HG03159 (cell line): ENCODE measurements around the gene HACL1.

Source experiments
- ATAC-seq: cut with Tn5 transposase; IDR thresholded peaks from one replicate; pipeline ENCODE4 v1.9.1; 2021; ENCODE audit warnings: mild to moderate bottlenecking, moderate library complexity; ENCODE audit not compliant: unreplicated experiment

HACL1 gene

DNA sequence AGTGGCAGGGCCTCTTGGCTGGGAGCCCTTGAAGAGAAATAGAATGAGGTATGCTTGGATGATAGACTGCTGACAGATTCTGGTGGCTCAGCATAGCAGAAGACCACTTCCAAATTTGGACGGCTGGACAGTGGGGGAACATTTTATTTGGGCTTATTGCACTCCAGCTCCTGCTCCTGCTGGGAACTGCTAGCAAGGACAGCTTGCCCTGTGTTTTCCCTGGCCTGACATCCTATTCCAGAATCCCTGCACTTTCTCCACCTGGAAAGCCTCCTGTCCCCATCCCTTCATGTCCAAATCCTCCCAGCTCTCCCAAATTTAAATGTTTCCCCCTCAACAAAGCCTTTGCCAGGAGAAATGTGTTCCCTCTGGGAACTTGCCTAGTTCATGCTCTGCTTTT lies 70.0 kb downstream of the HACL1 start:
- no peak for ATAC-seq

DNA sequence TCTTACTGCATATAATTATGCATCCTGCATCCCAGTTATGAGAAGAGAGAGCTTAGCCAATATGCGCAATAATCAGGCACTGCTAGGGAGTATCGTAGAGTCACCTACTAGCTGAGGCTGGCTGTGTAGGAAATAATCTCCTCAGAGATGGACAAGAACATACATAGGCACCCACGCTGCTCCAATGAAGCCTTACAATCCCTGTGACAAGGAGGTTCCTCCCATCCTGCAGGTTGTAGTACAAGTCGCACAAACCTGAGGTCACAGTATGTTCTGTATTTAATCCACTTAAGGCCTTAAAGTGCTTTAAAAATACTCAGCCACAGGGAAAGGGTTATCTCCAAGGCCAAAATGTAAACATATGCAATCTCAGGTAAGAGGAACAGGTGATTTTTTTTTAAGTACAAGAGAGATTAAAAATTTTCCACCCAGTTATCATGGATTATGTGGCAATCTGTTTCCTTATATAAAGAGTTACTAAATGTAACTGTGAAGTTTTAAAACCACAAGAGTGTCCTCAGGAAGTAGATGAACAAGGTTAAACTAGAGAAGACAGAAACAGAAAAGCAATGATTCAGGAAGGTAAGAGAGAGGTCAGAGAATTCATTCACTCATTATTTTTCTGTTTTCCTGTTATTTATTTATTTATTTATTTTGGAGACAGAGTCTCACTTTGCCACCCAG lies 72.4 kb downstream of the HACL1 start:
- ATAC-seq: no peak

DNA sequence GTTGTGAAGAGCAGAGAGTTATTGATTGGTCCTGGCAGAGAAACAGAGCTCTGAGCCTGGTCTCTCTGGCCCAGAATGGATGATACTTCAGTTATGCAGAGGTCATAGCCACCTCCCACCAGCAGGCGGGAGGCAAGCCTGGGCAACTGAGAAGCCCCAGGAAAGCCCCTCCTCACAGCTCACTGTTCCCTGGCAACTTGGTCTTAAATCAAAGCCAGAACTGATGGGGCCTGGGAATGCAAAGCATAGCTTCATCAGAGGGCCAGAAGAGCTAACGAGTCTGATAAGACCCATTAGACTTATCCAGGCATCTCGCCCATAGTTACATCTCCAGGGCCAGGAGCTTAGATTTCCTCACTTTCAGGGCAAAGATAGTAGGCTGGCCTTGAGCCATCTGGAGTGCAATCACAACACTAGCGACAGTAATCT lies 74.3 kb downstream of the HACL1 start:
- no peak for ATAC-seq

DNA sequence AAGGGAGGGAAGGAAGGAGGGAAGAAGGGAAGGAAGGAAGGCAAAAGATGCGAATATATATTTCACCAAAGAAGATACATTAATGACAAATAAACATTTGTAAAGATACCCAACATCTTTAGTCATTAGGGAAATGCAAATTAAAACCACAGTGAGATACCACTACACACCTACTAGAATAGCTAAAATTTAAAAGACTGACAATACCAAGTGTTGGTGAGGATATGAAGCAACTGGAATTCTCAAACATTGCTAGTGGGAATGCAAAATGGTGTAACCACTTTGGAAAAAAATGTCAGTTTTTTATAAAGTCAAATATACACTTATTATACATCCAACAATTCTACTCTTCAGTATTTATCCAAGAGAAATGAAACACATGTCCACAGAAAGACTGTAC lies 75.6 kb downstream of the HACL1 start:
- no peak for ATAC-seq

DNA sequence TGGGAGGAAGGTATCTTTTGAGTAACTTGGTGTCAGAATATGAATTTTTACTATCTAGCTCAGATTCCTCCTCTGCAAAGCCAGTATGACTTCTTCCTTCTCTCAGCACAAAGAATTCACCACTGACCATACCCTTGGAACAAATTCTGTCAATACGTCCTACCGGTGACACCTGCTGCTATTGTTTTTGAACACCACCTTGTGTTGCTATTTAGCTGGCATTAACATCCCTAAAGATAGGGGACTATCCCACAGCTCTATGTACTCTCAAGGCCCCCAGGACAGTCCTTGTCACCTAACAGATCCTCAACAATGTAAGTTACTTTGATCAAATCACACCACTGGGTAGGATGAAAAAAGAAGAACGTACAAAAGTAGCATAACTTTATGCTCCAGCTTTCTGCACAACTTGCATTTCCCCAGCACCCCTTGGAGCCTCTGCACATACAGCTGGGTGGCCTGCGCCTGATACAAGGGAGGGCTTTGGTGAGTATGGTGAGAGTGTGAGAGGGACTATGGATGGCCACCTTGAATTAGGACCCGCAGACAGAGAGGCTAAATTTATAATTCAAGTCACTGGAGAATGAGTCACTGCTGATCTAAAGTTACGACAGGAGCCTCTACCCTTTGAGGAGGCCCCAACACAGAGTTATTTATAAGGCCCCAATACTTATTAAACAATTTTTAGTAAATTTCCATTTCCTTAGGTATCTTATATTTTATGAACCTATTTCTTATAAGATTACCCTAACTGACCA lies 77.5 kb downstream of the HACL1 start:
- ATAC-seq: no peak

DNA sequence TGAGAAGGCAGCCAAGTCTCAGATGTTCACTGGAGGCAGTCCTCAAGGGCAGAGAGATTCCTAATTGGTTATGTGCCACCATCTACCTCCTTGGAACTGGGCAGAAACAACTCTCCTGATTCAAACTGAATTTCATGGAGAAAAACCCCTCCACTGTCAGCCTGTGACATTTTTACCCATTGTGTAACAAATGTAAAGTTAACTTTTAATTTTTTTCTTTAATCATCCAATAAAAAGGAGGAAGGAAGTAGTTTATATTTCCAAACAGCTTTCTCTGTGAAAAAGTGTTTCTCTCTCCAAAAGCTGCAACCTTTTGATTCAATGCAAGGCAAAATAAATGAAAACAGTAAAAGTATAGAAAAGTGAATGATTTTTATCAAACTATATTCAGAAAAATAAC lies 79.4 kb downstream of the HACL1 start:
- no peak for ATAC-seq

DNA sequence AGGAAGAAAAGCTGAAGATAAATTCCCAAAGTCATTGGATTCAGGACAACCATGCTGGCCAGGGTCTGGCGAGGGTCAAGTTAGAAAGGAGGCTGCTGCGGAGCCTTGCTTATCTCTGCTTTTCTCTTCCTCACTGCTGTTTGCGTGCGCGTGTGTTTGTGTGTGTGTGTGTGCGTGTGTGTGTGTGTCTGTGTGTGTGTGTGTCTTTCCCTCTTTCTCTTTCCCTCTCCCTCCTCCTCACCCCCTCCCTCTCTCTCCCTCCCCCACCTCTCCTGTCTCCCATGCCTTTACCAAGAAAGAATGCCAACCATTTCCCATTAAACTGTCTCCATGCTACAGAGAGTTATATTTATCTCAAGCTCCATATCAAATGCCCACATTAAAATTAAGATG lies 79.8 kb downstream of the HACL1 start, which contains the start of gene COLQ:
Gene COLQ, minus strand, starts transcription at position 134 of the 393 bp plus-strand sequence. Its CDS starts 81 bp downstream, at position 53.
- no peak for ATAC-seq

DNA sequence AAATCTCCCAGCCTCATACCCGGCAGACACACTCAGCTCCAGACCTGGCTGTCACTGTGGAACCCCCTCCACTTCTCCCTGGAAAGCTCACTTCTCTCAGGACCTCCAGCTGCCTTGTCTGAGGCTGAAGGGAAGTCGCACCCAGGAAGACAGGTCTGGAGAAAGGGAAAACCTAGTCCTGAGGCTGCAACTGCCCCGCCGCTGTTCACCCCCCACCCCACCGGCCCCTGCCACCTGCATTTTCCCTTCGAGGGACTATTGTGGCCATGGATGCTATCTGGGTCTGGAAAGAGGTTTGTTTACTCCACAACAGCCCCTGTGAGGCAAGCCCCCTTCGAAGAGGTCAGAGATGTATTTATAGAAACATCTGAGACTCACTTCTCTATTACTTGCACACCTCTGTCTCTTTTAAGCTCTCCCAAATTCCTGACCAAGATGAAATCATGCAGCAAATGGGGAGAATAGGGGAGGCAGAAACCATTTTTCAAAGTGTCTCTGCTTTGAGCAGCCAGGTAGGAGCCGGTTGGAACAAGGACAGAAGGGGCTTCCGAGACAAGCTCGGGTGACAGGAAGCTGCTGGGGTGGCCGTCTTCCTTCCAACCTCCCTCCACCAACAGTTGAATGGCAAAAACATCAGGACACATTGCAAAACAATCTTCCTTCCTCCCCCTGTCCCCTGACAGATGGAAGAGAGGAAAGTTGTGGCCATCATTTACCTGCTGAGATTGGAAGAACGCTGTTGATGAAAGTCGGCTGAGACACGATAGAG lies 80.4 kb downstream of the HACL1 start:
- ATAC-seq: no peak

DNA sequence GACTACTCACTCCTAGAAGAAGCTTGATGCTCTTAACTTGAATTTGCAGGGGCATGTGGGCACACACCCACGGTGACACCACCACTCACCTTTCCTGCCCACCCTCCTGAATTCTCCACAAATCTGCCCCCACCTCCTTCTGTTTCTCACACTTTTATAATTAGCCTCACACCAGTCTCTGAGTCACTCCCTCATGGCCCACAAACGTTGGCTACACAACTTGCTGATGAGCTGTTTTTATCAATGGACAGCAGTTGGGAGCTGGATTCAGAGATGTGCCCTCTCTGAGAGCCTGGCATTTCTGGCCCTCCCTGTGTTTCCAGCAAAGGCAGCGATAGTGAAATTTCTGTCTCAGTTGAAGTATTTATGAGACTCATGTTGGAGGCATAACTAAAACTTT lies 81.2 kb downstream of the HACL1 start:
- no peak for ATAC-seq

DNA sequence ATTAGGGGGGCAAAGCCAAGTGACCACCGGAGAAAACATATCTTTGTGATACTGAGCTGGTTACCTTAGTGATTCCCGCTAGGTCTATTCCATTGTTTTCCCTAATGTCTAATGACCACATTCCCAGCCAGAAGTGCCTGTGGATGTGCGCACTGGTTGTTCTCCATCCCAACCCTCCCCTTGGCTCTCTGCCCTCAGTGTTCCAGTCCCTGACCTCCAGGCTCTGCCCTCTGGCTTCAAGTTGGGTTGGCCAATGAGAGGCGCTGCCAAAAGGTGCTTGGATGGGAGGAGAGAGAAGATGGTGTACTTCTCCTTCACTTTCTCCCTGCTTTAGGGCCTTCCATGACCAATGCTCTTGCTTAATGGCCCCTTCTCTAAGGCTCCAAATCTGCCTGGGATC lies 82.3 kb downstream of the HACL1 start:
- no peak for ATAC-seq

DNA sequence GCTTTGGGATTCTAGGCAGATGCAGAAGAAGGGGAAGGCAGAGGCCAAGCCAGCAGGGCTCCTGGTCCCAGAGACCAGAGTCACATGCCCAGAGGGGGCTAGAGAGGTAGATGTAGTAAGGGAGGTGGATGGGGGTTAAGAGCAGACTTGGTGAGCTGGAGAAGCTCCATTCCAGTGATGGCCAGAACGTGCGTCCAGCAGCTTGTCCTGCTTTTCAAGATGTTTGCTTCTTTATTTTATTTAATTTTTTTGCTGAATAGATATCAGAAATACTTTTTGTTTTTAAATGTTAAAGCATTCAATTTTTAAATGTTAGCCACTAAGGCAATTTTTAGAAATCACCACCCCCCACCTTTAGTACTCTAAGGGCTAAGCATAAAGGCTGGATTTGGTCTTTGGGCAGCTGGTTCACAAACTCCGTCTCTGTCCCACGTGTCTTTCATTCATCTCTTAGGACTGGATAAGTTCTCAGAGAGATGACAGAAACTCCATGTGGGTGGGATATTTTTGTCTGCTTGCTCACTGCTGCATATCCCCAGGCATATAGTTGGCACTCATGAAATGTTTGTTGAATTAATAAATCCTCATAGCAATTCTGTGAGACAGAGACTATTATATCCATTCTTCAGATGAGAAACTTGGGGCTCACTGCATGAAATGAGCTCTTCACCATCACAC lies 86.6 kb downstream of the HACL1 start:
- ATAC-seq: no peak

DNA sequence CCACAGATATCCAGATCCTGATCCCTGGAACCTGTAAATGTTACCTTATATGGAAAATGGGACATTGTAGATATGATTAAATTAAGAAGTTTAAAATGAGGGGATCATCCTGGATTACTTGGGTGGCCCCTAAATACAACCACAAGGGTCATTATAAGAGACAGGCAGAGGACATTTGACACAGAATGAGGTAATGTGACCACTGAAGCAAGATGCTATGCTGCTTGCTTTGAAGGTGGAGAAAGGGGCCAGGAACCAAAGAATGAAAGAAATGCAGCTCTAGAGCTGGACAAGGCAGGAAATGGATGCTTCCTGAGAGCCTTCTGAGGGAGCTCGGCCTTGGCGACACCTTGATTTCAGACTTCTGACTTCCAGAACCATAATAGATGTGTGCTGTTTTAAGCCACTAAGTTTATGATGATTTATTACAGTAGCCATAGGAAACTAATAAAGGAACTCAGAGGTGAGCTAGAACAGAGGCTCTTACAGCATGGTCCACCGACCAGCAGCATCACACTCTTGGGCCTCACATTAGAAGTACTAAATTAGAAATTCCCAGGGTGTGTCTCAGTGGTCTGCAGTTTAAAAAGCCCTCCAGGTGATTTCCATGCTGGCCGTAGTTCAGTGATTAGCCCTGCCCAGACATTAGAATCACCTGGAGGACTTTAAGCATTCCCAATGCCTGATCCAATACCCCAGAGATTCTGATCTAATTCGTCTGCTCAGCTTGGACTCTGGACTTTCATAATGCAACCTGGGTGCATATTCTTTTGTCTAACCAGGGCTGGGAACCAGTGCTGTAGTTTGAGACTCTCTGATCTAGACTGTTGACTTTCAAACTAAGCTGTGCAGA lies 87.3 kb downstream of the HACL1 start:
- no peak for ATAC-seq

DNA sequence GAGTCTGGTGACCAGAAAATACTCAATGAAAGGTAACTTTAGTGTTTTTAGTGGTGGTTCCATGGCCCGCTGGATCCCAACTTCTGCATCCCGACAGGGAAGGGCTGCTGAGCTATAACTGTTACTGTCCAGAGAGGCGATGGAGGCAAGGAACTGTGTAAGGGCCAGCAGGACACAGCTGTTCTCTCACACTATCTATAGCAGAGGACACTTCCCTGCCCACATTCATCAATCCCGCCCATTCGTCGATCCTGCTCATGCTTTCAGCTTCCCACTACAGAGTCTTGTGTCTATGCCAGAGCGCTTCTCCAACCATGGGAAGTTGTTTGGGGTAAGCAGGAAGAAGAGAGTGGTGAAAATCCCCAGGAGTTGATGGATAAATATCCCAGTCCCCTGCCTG lies 88.3 kb downstream of the HACL1 start:
- ATAC-seq: no peak

DNA sequence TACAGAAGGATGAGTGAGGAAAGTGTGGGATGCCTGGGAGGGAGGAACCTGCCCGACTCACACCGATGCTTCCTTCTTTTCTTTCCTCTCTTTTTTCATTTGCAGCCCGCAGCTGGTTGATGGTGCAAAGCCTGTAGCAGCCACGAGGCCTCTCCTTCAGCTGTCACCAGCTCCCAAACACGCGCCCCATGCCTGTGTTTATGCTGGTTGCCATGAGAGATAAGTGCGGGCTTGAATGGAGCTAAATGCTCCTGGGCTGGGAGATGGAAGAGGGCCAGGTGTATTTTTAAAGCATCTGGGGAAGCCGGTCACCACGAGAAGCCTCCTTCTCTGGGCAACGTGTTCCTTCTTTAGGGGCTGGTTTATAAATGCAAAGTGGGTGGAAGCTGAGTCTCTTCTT lies 89.2 kb downstream of the HACL1 start:
- no peak for ATAC-seq

DNA sequence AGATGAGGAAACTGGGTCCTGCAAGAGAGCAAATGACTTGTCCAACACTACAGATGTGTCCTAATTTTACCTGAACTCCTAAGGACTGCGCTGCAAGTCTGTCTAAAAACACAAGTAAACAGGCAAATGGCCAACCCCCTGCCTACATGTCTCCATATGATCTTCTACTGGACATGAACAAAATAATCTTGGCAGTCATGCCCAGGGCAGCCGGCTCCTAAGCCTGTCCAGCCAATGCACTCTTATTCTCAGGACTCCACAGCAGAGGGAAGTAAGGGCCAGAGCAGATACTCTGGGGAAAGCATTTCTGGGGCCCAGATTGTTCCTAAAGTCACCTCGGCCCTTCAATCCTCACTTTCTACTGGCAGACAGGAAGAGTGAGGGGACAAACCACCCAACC lies 90.2 kb downstream of the HACL1 start:
- ATAC-seq: no peak
